ENCODE data around the gene AARSD1. TPM values are rescaled to one million over a fixed set of nuclear protein-coding genes. Genes with fewer than 3 reads are reported as not detected.
A peak's percentile ranks its signal among the peaks of the same experiment; 100 is the strongest.
"Not testable (repeated sequence)": the region's sequence is repeated elsewhere in the genome, so short reads cannot be mapped to it uniquely, and the experiment has no call there.

The AARSD1 gene
- total RNA-seq, 1 donor from 2014 or later, result 27.0 TPM

- no peak for DNase-seq (ENCODE audit: low spot score)
- intact Hi-C loops (cut with DNase I), result loop anchor here (5.0 kb wide), 1 partner anchor 82 kb away; no protein-coding TSS in a partner anchor
Observed at GRCh38 chr17:42928714-42929496, 35.3 kb downstream of the AARSD1 start.

GRCh38 chr17:42924891-42925290 is 39.4 kb downstream of the AARSD1 start:
- intact Hi-C loops (cut with DNase I), result loop anchor here (5.0 kb wide), 1 partner anchor 78 kb away; no protein-coding TSS in a partner anchor

GRCh38 chr17:42923472-42923871 is 40.8 kb downstream of the AARSD1 start:
- intact Hi-C loops (cut with DNase I), result not testable (repeated sequence)
- peak; percentile 20 for DNase-seq (ENCODE audit: low spot score)

More at GRCh38 chr17:42924891-42925290, 39.4 kb downstream of the AARSD1 start:
- no peak for DNase-seq (ENCODE audit: low spot score)

GRCh38 chr17:42922294-42922693 is 42.0 kb downstream of the AARSD1 start:
- DNase-seq (ENCODE audit: low spot score), result peak; percentile 36
- intact Hi-C loops (cut with DNase I), result no loop called here

- intact Hi-C loops (cut with DNase I), result no loop called here
Observed at GRCh38 chr17:42920922-42921321, 43.3 kb downstream of the AARSD1 start.

GRCh38 chr17:42920106-42920900 is 44.0 kb downstream of the AARSD1 start:
- DNase-seq (ENCODE audit: low spot score), result peak; percentile 9
- intact Hi-C loops (cut with DNase I), result no loop called here

More at GRCh38 chr17:42920922-42921321, 43.3 kb downstream of the AARSD1 start:
- DNase-seq (ENCODE audit: low spot score), result peak; percentile 76

- intact Hi-C loops (cut with DNase I); DNase-seq (ENCODE audit: low spot score): not testable (repeated sequence)
Observed at GRCh38 chr17:42919522-42920077, 44.7 kb downstream of the AARSD1 start.

- intact Hi-C loops (cut with DNase I), result no loop called here
- no peak for DNase-seq (ENCODE audit: low spot score)
Observed at GRCh38 chr17:42918902-42919521, 45.2 kb downstream of the AARSD1 start.

- intact Hi-C loops (cut with DNase I), result no loop called here
- no peak for DNase-seq (ENCODE audit: low spot score)
Observed at GRCh38 chr17:42917236-42917603, 47.0 kb downstream of the AARSD1 start.

GRCh38 chr17:42916388-42917235 is 47.6 kb downstream of the AARSD1 start:
- peak; percentile 47 for DNase-seq (ENCODE audit: low spot score)
- intact Hi-C loops (cut with DNase I), result not testable (repeated sequence)

GRCh38 chr17:42915288-42915687 is 49.0 kb downstream of the AARSD1 start:
- intact Hi-C loops (cut with DNase I); DNase-seq (ENCODE audit: low spot score): not testable (repeated sequence)

GRCh38 chr17:42913981-42914617 is 50.2 kb downstream of the AARSD1 start:
- intact Hi-C loops (cut with DNase I), result no loop called here
- DNase-seq (ENCODE audit: low spot score), result peak; percentile 17

- intact Hi-C loops (cut with DNase I), result no loop called here
Observed at GRCh38 chr17:42913522-42913921, 50.7 kb downstream of the AARSD1 start.

GRCh38 chr17:42908872-42909700 is 55.2 kb downstream of the AARSD1 start:
- intact Hi-C loops (cut with DNase I), result no loop called here
- peak; percentile 5 for DNase-seq (ENCODE audit: low spot score)

More at GRCh38 chr17:42913522-42913921, 50.7 kb downstream of the AARSD1 start:
- no peak for DNase-seq (ENCODE audit: low spot score)

- intact Hi-C loops (cut with DNase I), result no loop called here
Observed at GRCh38 chr17:42906772-42907446, 57.3 kb downstream of the AARSD1 start.

GRCh38 chr17:42904110-42904469 is 60.2 kb downstream of the AARSD1 start:
- no peak for DNase-seq (ENCODE audit: low spot score)
- intact Hi-C loops (cut with DNase I), result no loop called here

More at GRCh38 chr17:42906772-42907446, 57.3 kb downstream of the AARSD1 start:
- DNase-seq (ENCODE audit: low spot score), result no peak

Measured in cardiac septum (tissue), 1 donor.